GM12878 (cell line): ENCODE results near the gene PLPP3. TPM values are rescaled to one million over a fixed set of nuclear protein-coding genes. Genes with fewer than 3 reads are reported as not detected.

Experiments
- ATF7 ChIP-seq: fragments of 450-650 bp; IDR thresholded peaks from 2 replicates; pipeline ENCODE4 v1.6.1; 2016; ENCODE audit warnings: low read depth, mild to moderate bottlenecking
- BACH1 ChIP-seq: fragments of 450-650 bp; IDR thresholded peaks from 2 replicates; pipeline ENCODE4 v1.6.1; 2017; ENCODE audit warnings: mild to moderate bottlenecking, borderline replicate concordance
- BCL11A ChIP-seq: IDR thresholded peaks from 2 replicates; pipeline ENCODE4 v1.6.1; 2011; ENCODE audit warnings: low read depth, low read length
- CBX3 ChIP-seq: fragments of 200-600 bp; sonication (generic); IDR thresholded peaks from 2 replicates; pipeline ENCODE4 v1.6.1; 2016; ENCODE audit warnings: low read depth, borderline replicate concordance
- CREB1 ChIP-seq: IDR thresholded peaks from 2 replicates; pipeline ENCODE4 v1.6.1; 2012; ENCODE audit warnings: low read depth, mild to moderate bottlenecking, inconsistent platforms
- DPF2 ChIP-seq: fragments of 450-650 bp; IDR thresholded peaks from 2 replicates; pipeline ENCODE4 v1.6.1; 2017; ENCODE audit warnings: mild to moderate bottlenecking
- EP300 ChIP-seq, 2 experiments: fragments of 150-350 bp in 1 of 2; IDR thresholded peaks; 2 replicates each; pipeline ENCODE4 v1.6.1; 2011 to 2012; ENCODE audit warnings: low read depth in 2 of 2, low read length in 2 of 2, borderline replicate concordance in 1 of 2, improper control_type of control experiment in 1 of 2, inconsistent platforms in 1 of 2; ENCODE audit not compliant: control insufficient read depth in 1 of 2
- GABPA ChIP-seq: IDR thresholded peaks from 2 replicates; pipeline ENCODE4 v1.6.1; 2014; ENCODE audit warnings: antibody characterized with exemption, low read depth, mild to moderate bottlenecking, inconsistent platforms
- GATAD2B ChIP-seq: fragments of 450-650 bp; conservative IDR thresholded peaks from 2 replicates; pipeline ENCODE4 v1.6.1; 2017; ENCODE audit warnings: low read depth, mild to moderate bottlenecking, moderate library complexity
- IKZF2 ChIP-seq, 2 experiments: fragments of 450-650 bp; IDR thresholded peaks; 2 replicates each; pipeline ENCODE4 v1.6.1; 2017; ENCODE audit warnings: mild to moderate bottlenecking in 2 of 2, moderate library complexity in 2 of 2
- IRF5 ChIP-seq: fragments of 450-650 bp; IDR thresholded peaks from 2 replicates; pipeline ENCODE4 v1.6.1; 2017; ENCODE audit warnings: borderline replicate concordance
- KAT2A ChIP-seq: conservative IDR thresholded peaks from 2 replicates; pipeline ENCODE4 v1.6.1; 2011; ENCODE audit warnings: low read depth, low read length; ENCODE audit not compliant: control insufficient read depth
- MEF2A ChIP-seq: IDR thresholded peaks from 2 replicates; pipeline ENCODE4 v1.6.1; 2011; ENCODE audit warnings: low read depth, mild to moderate bottlenecking, low read length, moderate library complexity; ENCODE audit not compliant: insufficient read depth
- MTA3 ChIP-seq: IDR thresholded peaks from 2 replicates; pipeline ENCODE4 v1.6.1; 2012; ENCODE audit warnings: low read length, inconsistent platforms, borderline replicate concordance
- MXI1 ChIP-seq: fragments of 150-350 bp; IDR thresholded peaks from 2 replicates; pipeline ENCODE4 v1.6.1; 2011; ENCODE audit warnings: low read depth, mild to moderate bottlenecking, inconsistent platforms, low read length, improper control_type of control experiment
- NFXL1 ChIP-seq: fragments of 450-650 bp; IDR thresholded peaks from 2 replicates; pipeline ENCODE4 v1.6.1; 2017; ENCODE audit warnings: antibody characterized with exemption, mild to moderate bottlenecking, borderline replicate concordance
- RB1 ChIP-seq: fragments of 450-650 bp; formaldehyde crosslinking; IDR thresholded peaks from 2 replicates; pipeline ENCODE4 v1.6.1; 2017; ENCODE audit warnings: mild to moderate bottlenecking, borderline replicate concordance
- RFX5 ChIP-seq: IDR thresholded peaks from 2 replicates; pipeline ENCODE4 v1.6.1; 2011; ENCODE audit warnings: low read depth, low read length, improper control_type of control experiment
- TAF1 ChIP-seq: IDR thresholded peaks from 2 replicates; pipeline ENCODE4 v1.6.1; 2011; ENCODE audit warnings: mild to moderate bottlenecking, low read depth, low read length, borderline replicate concordance
- TBL1XR1 ChIP-seq: IDR thresholded peaks from 2 replicates; pipeline ENCODE4 v1.6.1; 2012; ENCODE audit warnings: low read depth, low read length, improper control_type of control experiment
- YBX1 ChIP-seq: fragments of 450-650 bp; IDR thresholded peaks from 2 replicates; pipeline ENCODE4 v1.6.1; 2016; ENCODE audit warnings: antibody characterized with exemption
- YY1 ChIP-seq: IDR thresholded peaks from 2 replicates; pipeline ENCODE4 v1.6.1; 2011; ENCODE audit warnings: low read depth, mild to moderate bottlenecking, low read length
- ZBED1 ChIP-seq: IDR thresholded peaks from 2 replicates; pipeline ENCODE4 v1.6.1; 2016; ENCODE audit warnings: borderline replicate concordance
- ZNF384 ChIP-seq: IDR thresholded peaks from 2 replicates; pipeline ENCODE4 v1.6.1; 2012; ENCODE audit warnings: low read depth, mild to moderate bottlenecking, low read length, improper control_type of control experiment, borderline replicate concordance
- polyA plus RNA-seq, 11 experiments: library from polyadenylated mRNA; depleted of rRNA in 4 of 11; unstranded in 6 of 11; stranded (reverse) in 5 of 11; fragments of >200 nt; fragmentation: Nextera tagmentation in 4 of 11; fragmentation: Illumina TruSeq in 1 of 11; extraction: Ambion mirVana in 4 of 11; extraction: Trizol in 1 of 11; gene quantifications; 1 replicate in 1 of 11; 2 replicates in 10 of 11; pipeline versions ENCODE4 v1.2.1 to v1.2.3, GENCODE V29; 2011 to 2016; ENCODE audit warnings: inconsistent platforms in 2 of 11, missing spikeins in 2 of 11, low read depth in 1 of 11
- total RNA-seq, 4 experiments: library from RNA; depleted of rRNA in 3 of 4; stranded (reverse); fragments of >200 nt in 3 of 4; fragmentation: Illumina TruSeq in 1 of 4; extraction: Trizol in 1 of 4; gene quantifications; 2 replicates each; pipeline versions ENCODE4 v1.2.1 to v1.2.3, GENCODE V29; 2013 to 2021
- TF ChIP-seq, protein P1 (sequence below): fragments of 450-650 bp; formaldehyde crosslinking; IDR thresholded peaks from 2 replicates; pipeline ENCODE4 v1.5.0; 2022; ENCODE audit warnings: mild to moderate bottlenecking, missing genetic modification characterization
- TF ChIP-seq, protein P2 (sequence below), 3 experiments: IDR thresholded peaks in 2 of 3; conservative IDR thresholded peaks in 1 of 3; 2 replicates each; pipeline ENCODE4 v1.5.1; 2011; ENCODE audit warnings: low read depth in 3 of 3, low read length in 3 of 3, mild to moderate bottlenecking in 3 of 3, control low read depth in 2 of 3, moderate library complexity in 2 of 3, inconsistent platforms in 1 of 3, mixed read lengths in 1 of 3; ENCODE audit not compliant: control insufficient read depth in 2 of 3, insufficient read depth in 1 of 3; ENCODE audit errors: extremely low read depth in 1 of 3

Gene PLPP3
- total and polyA plus RNA-seq, 10 of the 15 experiments (the other 5 are each of a cell fraction or from before 2014, with no cell fraction given) = 6.4 to 26.8 (median 9.5) TPM

- TF ChIP-seq, protein P1, sequence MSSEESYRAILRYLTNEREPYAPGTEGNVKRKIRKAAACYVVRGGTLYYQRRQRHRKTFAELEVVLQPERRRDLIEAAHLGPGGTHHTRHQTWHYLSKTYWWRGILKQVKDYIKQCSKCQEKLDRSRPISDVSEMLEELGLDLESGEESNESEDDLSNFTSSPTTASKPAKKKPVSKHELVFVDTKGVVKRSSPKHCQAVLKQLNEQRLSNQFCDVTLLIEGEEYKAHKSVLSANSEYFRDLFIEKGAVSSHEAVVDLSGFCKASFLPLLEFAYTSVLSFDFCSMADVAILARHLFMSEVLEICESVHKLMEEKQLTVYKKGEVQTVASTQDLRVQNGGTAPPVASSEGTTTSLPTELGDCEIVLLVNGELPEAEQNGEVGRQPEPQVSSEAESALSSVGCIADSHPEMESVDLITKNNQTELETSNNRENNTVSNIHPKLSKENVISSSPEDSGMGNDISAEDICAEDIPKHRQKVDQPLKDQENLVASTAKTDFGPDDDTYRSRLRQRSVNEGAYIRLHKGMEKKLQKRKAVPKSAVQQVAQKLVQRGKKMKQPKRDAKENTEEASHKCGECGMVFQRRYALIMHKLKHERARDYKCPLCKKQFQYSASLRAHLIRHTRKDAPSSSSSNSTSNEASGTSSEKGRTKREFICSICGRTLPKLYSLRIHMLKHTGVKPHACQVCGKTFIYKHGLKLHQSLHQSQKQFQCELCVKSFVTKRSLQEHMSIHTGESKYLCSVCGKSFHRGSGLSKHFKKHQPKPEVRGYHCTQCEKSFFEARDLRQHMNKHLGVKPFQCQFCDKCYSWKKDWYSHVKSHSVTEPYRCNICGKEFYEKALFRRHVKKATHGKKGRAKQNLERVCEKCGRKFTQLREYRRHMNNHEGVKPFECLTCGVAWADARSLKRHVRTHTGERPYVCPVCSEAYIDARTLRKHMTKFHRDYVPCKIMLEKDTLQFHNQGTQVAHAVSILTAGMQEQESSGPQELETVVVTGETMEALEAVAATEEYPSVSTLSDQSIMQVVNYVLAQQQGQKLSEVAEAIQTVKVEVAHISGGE = no peak
- TF ChIP-seq CREB1 (peak; percentile 69), ZNF384 (no peak), ZBED1 (peak; percentile 79; the same call in 1 of the 2 replicates), YBX1 (no peak), TBL1XR1 (peak; percentile 61; the same call in 1 of the 2 replicates), IRF5 (no peak; the same call in 1 of the 2 replicates), GATAD2B (peak; percentile 86), MTA3 (peak; percentile 64; the same call in 1 of the 2 replicates), NFXL1 (no peak), BCL11A (peak; percentile 84), TAF1 (no peak), ATF7 (peak; percentile 96), IKZF2 (IDR thresholded peaks at IDR 0.05) (peak; percentile 98), DPF2 (peak; percentile 91), YY1 (peak; percentile 39; the same call in 1 of the 2 replicates), MEF2A (0 out of 2 replicates have a peak, but pooled peaks have one; percentile 28), GABPA (0 out of 2 replicates have a peak, but pooled peaks have one; percentile 31), EP300 (IDR thresholded peaks at IDR 0.05; ENCODE audit: borderline replicate concordance in 1 of 2, control insufficient read depth in 1 of 2, low read depth in 2 of 2, low read length in 2 of 2) (peak; percentile 79 to 92), CBX3 (no peak), RB1 (no peak), BACH1 (peak; percentile 39; the same call in 1 of the 2 replicates), RFX5 (no peak), MXI1 (no peak), KAT2A (no peak)
- TF ChIP-seq, protein P2, sequence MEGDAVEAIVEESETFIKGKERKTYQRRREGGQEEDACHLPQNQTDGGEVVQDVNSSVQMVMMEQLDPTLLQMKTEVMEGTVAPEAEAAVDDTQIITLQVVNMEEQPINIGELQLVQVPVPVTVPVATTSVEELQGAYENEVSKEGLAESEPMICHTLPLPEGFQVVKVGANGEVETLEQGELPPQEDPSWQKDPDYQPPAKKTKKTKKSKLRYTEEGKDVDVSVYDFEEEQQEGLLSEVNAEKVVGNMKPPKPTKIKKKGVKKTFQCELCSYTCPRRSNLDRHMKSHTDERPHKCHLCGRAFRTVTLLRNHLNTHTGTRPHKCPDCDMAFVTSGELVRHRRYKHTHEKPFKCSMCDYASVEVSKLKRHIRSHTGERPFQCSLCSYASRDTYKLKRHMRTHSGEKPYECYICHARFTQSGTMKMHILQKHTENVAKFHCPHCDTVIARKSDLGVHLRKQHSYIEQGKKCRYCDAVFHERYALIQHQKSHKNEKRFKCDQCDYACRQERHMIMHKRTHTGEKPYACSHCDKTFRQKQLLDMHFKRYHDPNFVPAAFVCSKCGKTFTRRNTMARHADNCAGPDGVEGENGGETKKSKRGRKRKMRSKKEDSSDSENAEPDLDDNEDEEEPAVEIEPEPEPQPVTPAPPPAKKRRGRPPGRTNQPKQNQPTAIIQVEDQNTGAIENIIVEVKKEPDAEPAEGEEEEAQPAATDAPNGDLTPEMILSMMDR (IDR thresholded peaks at IDR 0.05 in 2 of 3, conservative IDR thresholded peaks at IDR 0.05 in 1 of 3; ENCODE audit: control insufficient read depth in 2 of 3, extremely low read depth in 1 of 3, insufficient read depth in 1 of 3, low read depth in 3 of 3, low read length in 3 of 3) = no peak
Measured at GRCh38 chr1:56525489-56526041, 53.8 kb downstream of the PLPP3 start (continued).
